ENCODE results near the gene GAS6.

GAS6 gene

DNA sequence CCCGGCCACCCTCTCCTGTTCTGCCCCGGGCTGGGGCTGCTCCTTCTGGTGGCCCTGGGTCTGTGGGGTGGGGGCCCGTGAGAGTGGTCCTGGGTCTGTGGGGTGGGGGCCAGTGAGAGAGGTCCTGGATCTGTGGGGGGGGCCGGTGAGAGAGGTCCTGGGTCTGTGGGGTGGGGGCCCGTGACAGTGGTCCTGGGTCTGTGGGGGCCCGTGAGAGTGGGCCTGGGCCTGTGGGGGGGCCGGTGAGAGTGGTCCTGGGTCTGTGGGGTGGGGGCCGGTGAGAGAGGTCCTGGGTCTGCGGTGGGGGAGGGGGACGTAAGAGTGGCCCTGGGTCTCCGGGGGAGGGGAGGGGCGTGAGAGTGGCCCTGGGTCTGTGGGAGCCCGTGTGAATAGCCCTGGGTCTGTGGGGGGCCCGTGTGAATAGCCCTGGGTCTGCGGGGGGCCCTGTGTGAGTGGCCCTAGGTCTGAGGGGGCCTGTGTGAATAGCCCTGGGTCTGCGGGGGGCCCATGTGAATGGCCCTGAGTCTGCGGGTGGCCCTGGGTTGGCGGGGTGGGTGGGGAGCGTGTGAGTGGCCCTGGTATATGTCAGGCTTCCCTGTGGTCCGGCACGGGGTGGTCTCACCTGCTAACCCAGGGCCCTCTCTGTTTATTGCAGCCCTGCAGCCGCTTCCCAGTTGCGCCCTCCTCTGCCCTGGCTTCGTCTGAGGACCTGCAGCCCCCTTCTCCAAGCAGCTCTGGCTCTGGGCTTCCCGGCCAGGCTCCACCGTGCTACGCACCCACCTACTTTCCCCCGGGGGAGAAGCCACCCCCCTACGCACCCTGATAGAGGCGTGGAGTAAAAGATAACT lies 52.6 kb downstream of the GAS6 start:
- no peak for DNase-seq
- Mint-ChIP-seq H3K9me3 (peaks cover 26% of the 10 kb centered on the region), H3K4me3 (no peak overlapping the region), H3K36me3 (ENCODE audit: low read depth) (peaks cover 4% of the 10 kb centered on the region), H3K27ac (no peak overlapping the region), H3K27me3 (ENCODE audit: low read depth, poor library complexity) (peaks cover 2% of the 10 kb centered on the region), H3K4me1 (peaks cover 10% of the 10 kb centered on the region)
- TF ChIP-seq, protein P1, sequence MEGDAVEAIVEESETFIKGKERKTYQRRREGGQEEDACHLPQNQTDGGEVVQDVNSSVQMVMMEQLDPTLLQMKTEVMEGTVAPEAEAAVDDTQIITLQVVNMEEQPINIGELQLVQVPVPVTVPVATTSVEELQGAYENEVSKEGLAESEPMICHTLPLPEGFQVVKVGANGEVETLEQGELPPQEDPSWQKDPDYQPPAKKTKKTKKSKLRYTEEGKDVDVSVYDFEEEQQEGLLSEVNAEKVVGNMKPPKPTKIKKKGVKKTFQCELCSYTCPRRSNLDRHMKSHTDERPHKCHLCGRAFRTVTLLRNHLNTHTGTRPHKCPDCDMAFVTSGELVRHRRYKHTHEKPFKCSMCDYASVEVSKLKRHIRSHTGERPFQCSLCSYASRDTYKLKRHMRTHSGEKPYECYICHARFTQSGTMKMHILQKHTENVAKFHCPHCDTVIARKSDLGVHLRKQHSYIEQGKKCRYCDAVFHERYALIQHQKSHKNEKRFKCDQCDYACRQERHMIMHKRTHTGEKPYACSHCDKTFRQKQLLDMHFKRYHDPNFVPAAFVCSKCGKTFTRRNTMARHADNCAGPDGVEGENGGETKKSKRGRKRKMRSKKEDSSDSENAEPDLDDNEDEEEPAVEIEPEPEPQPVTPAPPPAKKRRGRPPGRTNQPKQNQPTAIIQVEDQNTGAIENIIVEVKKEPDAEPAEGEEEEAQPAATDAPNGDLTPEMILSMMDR (IDR thresholded peaks at IDR 0.05), result no peak

- peaks cover 4% of the 10 kb centered on the region for H3K4me1 Mint-ChIP-seq
- peaks cover 29% of the 10 kb centered on the region for H3K9me3 Mint-ChIP-seq
- no peak for DNase-seq
- no peak overlapping the region for H3K4me3 Mint-ChIP-seq
- H3K36me3 Mint-ChIP-seq (ENCODE audit: low read depth), result peaks cover 4% of the 10 kb centered on the region
- TF ChIP-seq, protein P1 (IDR thresholded peaks at IDR 0.05), result no peak
- H3K27ac Mint-ChIP-seq, result no peak overlapping the region
- peaks cover 2% of the 10 kb centered on the region for H3K27me3 Mint-ChIP-seq (ENCODE audit: low read depth, poor library complexity)
Measured at GRCh38 chr13:113810640-113811039, 53.2 kb downstream of the GAS6 start.

GRCh38 chr13:113809934-113810333 lies 53.9 kb downstream of the GAS6 start:
- no peaks in the 10 kb centered on the region for H3K27me3 Mint-ChIP-seq (ENCODE audit: low read depth, poor library complexity)
- no peak for DNase-seq
- no peaks in the 10 kb centered on the region for H3K4me1 Mint-ChIP-seq
- no peak overlapping the region for H3K4me3 Mint-ChIP-seq
- TF ChIP-seq, protein P1 (IDR thresholded peaks at IDR 0.05), result no peak
- H3K36me3 Mint-ChIP-seq (ENCODE audit: low read depth), result peaks cover 4% of the 10 kb centered on the region
- peaks cover 30% of the 10 kb centered on the region for H3K9me3 Mint-ChIP-seq
- no peak overlapping the region for H3K27ac Mint-ChIP-seq

- Mint-ChIP-seq H3K9me3 (peaks cover 30% of the 10 kb centered on the region), H3K4me1 (no peaks in the 10 kb centered on the region), H3K27ac (no peak overlapping the region), H3K27me3 (ENCODE audit: low read depth, poor library complexity) (no peaks in the 10 kb centered on the region), H3K36me3 (ENCODE audit: low read depth) (peaks cover 4% of the 10 kb centered on the region), H3K4me3 (no peak overlapping the region)
- TF ChIP-seq, protein P1 (IDR thresholded peaks at IDR 0.05), result no peak
- DNase-seq, result no peak
Measured at GRCh38 chr13:113808058-113808834, 55.6 kb downstream of the GAS6 start.

- DNase-seq, result no peak
- no peaks in the 10 kb centered on the region for H3K27me3 Mint-ChIP-seq (ENCODE audit: low read depth, poor library complexity)
- H3K36me3 Mint-ChIP-seq (ENCODE audit: low read depth), result peaks cover 4% of the 10 kb centered on the region
- no peak overlapping the region for H3K27ac Mint-ChIP-seq
- no peak overlapping the region for H3K4me3 Mint-ChIP-seq
- peaks cover 30% of the 10 kb centered on the region for H3K9me3 Mint-ChIP-seq
- TF ChIP-seq, protein P1 (IDR thresholded peaks at IDR 0.05), result no peak
- peaks cover 8% of the 10 kb centered on the region for H3K4me1 Mint-ChIP-seq
Measured at GRCh38 chr13:113806526-113806925, 57.4 kb downstream of the GAS6 start.
